SK-N-MC (cell line): ENCODE results near the gene PRKG1.

Source experiments
- EZH2 ChIP-seq: fragments of 200-600 bp; sonication (generic); IDR thresholded peaks from one replicate; pipeline ENCODE4 v1.6.1; 2017; ENCODE audit warnings: antibody characterized with exemption
- FOXP2 ChIP-seq: optimal IDR thresholded peaks from 2 replicates; pipeline ENCODE3; 2011; ENCODE audit warnings: mild to moderate bottlenecking, moderate library complexity; ENCODE audit not compliant: insufficient read depth; ENCODE audit errors: extremely low read length, control extremely low read depth
- POLR2AphosphoS5 ChIP-seq: IDR thresholded peaks from 2 replicates; pipeline ENCODE4 v1.6.1; 2012; ENCODE audit warnings: mild to moderate bottlenecking, low read depth, low read length, borderline replicate concordance

DNA sequence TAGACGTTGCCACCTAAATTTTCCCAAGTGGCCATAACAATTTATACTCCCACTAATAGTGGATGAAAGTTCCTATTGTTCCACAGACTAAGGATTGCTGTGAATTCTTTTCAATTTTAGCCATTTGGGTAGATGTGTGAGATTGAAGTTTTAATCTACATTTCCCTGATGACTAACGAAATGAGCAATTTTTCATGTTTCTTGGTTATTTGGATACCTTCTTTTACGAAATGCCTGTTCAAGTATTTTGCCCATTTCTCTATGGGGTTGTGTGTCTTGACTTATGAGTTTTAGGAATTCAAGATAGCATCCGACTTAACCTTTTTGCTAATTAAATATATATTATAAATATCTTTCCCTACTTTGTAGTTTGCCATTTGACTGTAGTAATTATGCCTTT, 16.4 kb upstream of the PRKG1 start:
- no peak for TF ChIP-seq EZH2
- no peak for TF ChIP-seq POLR2AphosphoS5
- TF ChIP-seq FOXP2: no peak
